ENCODE data around the gene PCSK6. TPM values are rescaled to one million over a fixed set of nuclear protein-coding genes. Genes with fewer than 3 reads are reported as not detected.

The PCSK6 gene
- total RNA-seq, 1 experiment from 2014 or later: 3.7 TPM

GRCh38 chr15:101277943-101278564 lies 211.5 kb downstream of the PCSK6 start:
- ChIA-PET CTCF (no interaction called here), POLR2A (ENCODE audit: unreplicated experiment) (no interaction called here)
- ATAC-seq: no peak
- no peak for DNase-seq
- intact Hi-C loops (cut with micrococcal nuclease): no loop called here
- no peak overlapping the region for H3K27ac ChIP-seq (ENCODE audit: low read length)
- H3K4me2 ChIP-seq (ENCODE audit: low read length): peak overlapping the region; percentile 84
- H3K4me1 ChIP-seq (ENCODE audit: insufficient read depth, low read length): 0 out of 2 replicates have a peak, but pooled peaks cover 13% of the 10 kb centered on the region
- no peaks in the 10 kb centered on the region for H3K9me3 ChIP-seq (ENCODE audit: low read length)
- no peaks in the 10 kb centered on the region for H3K9me2 ChIP-seq (replicated peaks; ENCODE audit: low read length)
- H3K9ac ChIP-seq (ENCODE audit: low read length): peak overlapping the region; percentile 91; the same call in 1 of the 2 replicates
- no peak for TF ChIP-seq CTCF (conservative IDR thresholded peaks at IDR 0.05; ENCODE audit: low read depth, low read length)
- no peak for TF ChIP-seq EZH2 (IDR thresholded peaks at IDR 0.05; ENCODE audit: low read length, unreplicated experiment)
- no peak for TF ChIP-seq EZH2phosphoT487 (IDR thresholded peaks at IDR 0.05; ENCODE audit: borderline replicate concordance, low read length)
- H3K36me3 ChIP-seq (ENCODE audit: low read depth, low read length): peaks cover 39% of the 10 kb centered on the region
- no peaks in the 10 kb centered on the region for H4K20me1 ChIP-seq (ENCODE audit: low read length)
- H3K4me3 ChIP-seq (ENCODE audit: low read length): peak overlapping the region; percentile 81
- no peaks in the 10 kb centered on the region for H3F3A ChIP-seq (ENCODE audit: low read length, unreplicated experiment)
- TSS peak; percentile 90 for BruUV-seq (replicated peaks)
- peaks cover 24% of the 10 kb centered on the region for H3K79me2 ChIP-seq (ENCODE audit: low read length)
- H3K27me3 ChIP-seq (ENCODE audit: low read length): no peaks in the 10 kb centered on the region
- H2AFZ ChIP-seq (ENCODE audit: low read length): peak overlapping the region; percentile 84

GRCh38 chr15:101277038-101277822 lies 212.3 kb downstream of the PCSK6 start, which contains the start of gene SELENOS:
Gene SELENOS (minus strand): TSS chr15:101277485. CDS start chr15:101277417, 68 bp downstream.
- peak; percentile 91 for DNase-seq

More at GRCh38 chr15:101277038-101277822, 212.3 kb downstream of the PCSK6 start, which contains the start of gene SELENOS:
- TF ChIP-seq EZH2phosphoT487 (IDR thresholded peaks at IDR 0.05; ENCODE audit: borderline replicate concordance, low read length) (no peak), CTCF (conservative IDR thresholded peaks at IDR 0.05; ENCODE audit: low read depth, low read length) (no peak), EZH2 (IDR thresholded peaks at IDR 0.05; ENCODE audit: low read length, unreplicated experiment) (no peak)
- H3K27ac ChIP-seq (ENCODE audit: low read length): peak within 1 kb of the TSS; percentile 20
- no peaks in the 10 kb centered on the region for H3F3A ChIP-seq (ENCODE audit: low read length, unreplicated experiment)
- intact Hi-C loops (cut with micrococcal nuclease): no loop called here
- H3K4me2 ChIP-seq (ENCODE audit: low read length): peak within 1 kb of the TSS; percentile 84
- no peaks in the 10 kb centered on the region for H3K27me3 ChIP-seq (ENCODE audit: low read length)
- H3K9me3 ChIP-seq (ENCODE audit: low read length): no peaks in the 10 kb centered on the region
- peaks cover 39% of the 10 kb centered on the region for H3K36me3 ChIP-seq (ENCODE audit: low read depth, low read length)
- H3K4me1 ChIP-seq (ENCODE audit: insufficient read depth, low read length): 0 out of 2 replicates have a peak, but pooled peaks cover 13% of the 10 kb centered on the region
- peak within 1 kb of the TSS; percentile 84 for H2AFZ ChIP-seq (ENCODE audit: low read length)
- H3K4me3 ChIP-seq (ENCODE audit: low read length): peak within 1 kb of the TSS; percentile 81
- H3K79me2 ChIP-seq (ENCODE audit: low read length): peaks cover 24% of the 10 kb centered on the region
- H3K9me2 ChIP-seq (replicated peaks; ENCODE audit: low read length): no peaks in the 10 kb centered on the region
- peak; percentile 90 for ATAC-seq
- no peaks in the 10 kb centered on the region for H4K20me1 ChIP-seq (ENCODE audit: low read length)
- CTCF ChIA-PET: no interaction called here
- POLR2A ChIA-PET (ENCODE audit: unreplicated experiment): no interaction called here
- BruUV-seq (replicated peaks): no TSS peak
- H3K9ac ChIP-seq (ENCODE audit: low read length): peak within 1 kb of the TSS; percentile 91

Data from PC-3 (cell line).